Erythroblast (primary cell): ENCODE results near the gene CEP250.

Source experiments
- GATA1 ChIP-seq: IDR thresholded peaks from 2 replicates; pipeline ENCODE4 v1.6.1; 2011; ENCODE audit warnings: low read depth, mild to moderate bottlenecking, control low read depth, low read length, moderate library complexity
- POLR2A ChIP-seq: IDR thresholded peaks from 2 replicates; pipeline ENCODE4 v1.6.1; 2011; ENCODE audit warnings: mild to moderate bottlenecking, low read length

- TF ChIP-seq POLR2A: no peak
- TF ChIP-seq GATA1: no peak
Measured at GRCh38 chr20:35479798-35480197, 24.4 kb downstream of the CEP250 start.
